ENCODE results near the gene HIBADH.

GRCh38 chr7:27554826-27555225 is 107.9 kb downstream of the HIBADH start:
- TF ChIP-seq POLR2AphosphoS5 (IDR thresholded peaks at IDR 0.05) (no peak), CTCF (IDR thresholded peaks at IDR 0.05 in 8 of 11, conservative IDR thresholded peaks at IDR 0.05 in 3 of 11) (no peak), POLR2A (IDR thresholded peaks at IDR 0.05) (no peak)
